GM20000 (cell line): ENCODE measurements around the gene PLCH2.

Experiments used
- DNase-seq: peaks from one replicate; pipeline ENCODE4 v3.0.0; 2012; ENCODE audit warnings: low spot score
- TF ChIP-seq, protein P1 (sequence below): IDR thresholded peaks from 2 replicates; pipeline ENCODE4 v1.5.1; 2012; ENCODE audit warnings: mild to moderate bottlenecking, control low read depth; ENCODE audit errors: extremely low read depth, missing control alignments

Gene PLCH2

DNA sequence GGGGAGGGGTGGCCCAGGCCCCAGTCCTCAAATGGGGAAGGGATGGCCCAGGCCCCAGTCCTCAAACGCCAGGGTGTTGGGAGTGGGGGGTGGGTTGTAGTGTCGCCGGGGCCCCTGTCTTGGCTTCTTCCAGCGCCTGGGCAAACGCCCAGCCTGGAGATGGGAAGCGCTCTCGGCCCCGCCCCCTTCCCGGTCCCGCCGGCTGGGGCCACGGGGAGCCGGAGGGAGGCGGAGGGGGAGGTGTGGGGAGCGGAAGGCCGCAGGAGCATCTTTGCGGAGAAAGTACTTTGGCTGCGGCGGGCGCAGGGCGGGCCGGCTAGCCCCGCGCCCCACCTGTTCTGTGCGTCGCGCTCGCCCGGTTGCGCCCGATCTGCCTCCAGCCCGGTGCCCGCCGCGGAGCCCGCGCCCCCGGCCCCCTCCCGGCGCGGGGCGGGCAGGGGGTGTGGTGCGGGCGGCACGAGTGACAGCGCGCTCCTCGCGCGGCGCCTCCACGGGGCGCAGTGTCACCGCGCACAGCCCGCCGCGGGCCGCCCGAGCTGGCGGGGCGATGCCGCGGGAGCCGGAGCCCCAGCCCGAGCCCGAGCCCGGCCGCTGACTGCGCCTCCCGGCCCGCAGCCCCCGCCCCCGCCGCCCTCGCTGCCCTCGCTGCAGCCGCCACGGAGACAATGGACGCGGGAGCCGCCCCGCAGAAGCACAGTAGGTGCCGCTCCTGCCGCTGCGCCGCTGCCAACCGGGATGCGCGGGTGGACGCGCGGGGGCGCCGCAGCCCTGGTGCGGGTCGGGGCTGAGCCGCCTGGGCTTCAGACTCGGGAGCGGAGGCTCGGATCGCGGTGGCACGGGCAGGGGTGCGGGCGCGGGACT is 32.6 kb upstream of the PLCH2 start:
- TF ChIP-seq, protein P1, sequence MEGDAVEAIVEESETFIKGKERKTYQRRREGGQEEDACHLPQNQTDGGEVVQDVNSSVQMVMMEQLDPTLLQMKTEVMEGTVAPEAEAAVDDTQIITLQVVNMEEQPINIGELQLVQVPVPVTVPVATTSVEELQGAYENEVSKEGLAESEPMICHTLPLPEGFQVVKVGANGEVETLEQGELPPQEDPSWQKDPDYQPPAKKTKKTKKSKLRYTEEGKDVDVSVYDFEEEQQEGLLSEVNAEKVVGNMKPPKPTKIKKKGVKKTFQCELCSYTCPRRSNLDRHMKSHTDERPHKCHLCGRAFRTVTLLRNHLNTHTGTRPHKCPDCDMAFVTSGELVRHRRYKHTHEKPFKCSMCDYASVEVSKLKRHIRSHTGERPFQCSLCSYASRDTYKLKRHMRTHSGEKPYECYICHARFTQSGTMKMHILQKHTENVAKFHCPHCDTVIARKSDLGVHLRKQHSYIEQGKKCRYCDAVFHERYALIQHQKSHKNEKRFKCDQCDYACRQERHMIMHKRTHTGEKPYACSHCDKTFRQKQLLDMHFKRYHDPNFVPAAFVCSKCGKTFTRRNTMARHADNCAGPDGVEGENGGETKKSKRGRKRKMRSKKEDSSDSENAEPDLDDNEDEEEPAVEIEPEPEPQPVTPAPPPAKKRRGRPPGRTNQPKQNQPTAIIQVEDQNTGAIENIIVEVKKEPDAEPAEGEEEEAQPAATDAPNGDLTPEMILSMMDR = no peak
- no peak for DNase-seq

DNA sequence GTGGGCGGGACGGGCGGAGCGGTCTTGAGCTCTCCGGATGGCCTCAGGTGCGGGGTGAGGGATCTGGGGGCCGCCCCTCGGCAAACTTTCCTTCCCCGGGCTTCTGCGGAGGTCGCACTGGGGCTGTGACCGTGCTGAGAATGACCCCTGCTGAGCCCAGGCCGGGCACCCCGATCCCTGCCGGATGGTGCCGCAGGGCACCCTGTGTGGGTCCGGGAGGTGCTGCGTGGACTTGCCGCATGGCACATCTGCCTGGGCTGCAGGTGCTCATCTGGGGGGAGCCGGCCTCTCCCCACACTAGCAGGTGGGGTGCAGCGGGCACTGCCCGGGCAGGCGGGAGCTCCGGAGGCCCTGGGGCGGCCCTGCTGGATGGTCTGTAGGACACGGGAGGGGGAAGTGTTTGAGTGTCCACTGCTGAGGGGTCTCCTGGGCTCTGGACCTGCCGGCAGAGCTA is 31.9 kb upstream of the PLCH2 start:
- DNase-seq = no peak
- TF ChIP-seq, protein P1 = no peak

DNA sequence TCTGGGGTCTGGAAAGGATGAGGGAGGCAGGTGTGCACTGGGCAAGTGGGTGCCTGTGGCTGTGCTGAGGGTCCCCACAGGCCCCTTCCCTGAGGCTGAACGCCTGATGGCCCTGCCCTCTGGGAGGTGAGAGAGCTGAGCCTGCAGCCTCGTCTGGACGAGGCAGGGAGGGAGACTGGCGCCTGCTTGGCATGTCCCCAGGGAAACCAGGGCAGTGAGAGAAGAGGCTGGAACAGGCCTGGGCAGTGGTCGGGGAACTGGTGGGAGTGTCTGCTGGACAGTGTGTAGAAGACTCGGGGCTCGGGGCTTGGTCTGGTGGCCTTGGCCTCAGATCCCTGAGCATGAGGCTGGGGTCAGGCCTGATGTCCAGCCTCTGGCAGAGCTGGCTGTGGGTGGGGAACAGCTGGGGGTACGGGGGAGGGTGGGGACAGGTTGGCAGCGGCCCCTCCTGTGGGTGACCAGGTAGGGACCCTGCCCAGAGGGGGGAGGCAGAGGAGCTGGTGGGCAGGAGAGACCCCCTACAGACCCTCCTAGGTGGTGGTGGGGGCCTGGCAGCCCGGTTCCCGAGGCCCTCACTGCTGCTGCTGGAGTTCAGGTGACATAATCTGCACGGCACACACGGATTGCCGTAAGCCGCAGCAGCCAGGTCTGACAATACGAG is 30.8 kb upstream of the PLCH2 start:
- TF ChIP-seq, protein P1 = no peak
- no peak for DNase-seq

DNA sequence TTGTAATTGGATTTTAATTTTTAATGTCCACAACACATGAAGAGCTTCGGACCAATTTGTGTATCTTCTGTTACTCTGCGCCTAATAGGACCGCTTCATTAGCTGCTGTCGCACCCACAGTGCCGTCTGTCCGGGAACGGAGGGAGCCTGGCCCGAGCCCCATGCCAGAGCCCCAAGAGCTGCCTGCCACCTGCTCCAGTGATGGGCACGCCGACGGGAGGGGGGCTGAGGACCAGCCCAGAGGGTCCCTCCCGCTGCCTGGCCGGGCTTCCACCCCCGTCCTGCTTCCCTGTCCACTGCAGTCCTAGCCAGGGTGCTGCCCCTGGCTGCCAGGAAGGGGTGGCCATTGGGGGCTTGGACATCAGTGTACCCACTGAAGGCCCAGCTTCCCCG is 30.3 kb upstream of the PLCH2 start:
- no peak for DNase-seq
- TF ChIP-seq, protein P1 = no peak

DNA sequence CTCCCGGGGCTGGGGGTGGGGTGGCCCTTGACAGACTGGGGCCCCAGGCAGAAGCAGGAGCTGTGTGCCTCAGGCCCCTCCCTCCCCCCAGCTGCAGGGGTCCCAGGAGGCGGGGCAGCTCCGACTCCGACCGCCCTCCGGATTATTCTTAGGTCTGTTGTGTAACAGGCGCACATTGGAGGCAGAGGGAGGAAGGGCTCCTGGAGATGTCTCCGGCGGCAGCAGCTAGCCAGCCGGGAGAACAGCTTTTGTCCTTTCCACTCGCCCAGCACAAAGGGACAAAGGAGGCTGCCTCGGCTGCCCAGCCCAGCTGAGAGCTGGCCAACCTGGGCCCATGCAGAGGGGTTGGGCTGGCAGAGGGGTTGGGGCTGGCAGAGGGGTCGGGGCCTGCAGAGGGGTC is 29.7 kb upstream of the PLCH2 start:
- no peak for DNase-seq
- TF ChIP-seq, protein P1 = no peak

DNA sequence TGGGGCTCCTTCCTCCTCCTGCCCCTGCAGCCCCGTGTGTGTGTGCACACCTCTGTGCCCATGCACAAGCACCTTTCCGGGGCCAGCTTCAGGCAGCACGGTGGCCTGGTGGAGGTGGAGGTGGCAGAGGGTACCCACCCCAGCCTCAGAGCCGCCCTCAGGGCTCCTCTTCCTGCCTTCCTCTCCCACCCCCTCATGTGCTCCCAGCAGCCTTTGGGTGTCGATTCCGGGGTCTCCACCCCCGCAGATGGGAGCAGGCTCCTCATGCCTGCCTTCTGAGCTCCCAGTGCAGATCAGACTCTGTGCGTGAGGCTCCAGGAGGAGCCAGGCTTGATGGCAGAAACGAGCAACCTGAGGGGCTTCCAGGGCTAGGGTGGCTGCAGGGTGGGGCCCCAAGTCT is 29.2 kb upstream of the PLCH2 start:
- DNase-seq = no peak
- TF ChIP-seq, protein P1 = no peak
